D721Med (cell line): ENCODE results near the gene STAC2.

Experiments used
- DNase-seq: peaks from one replicate; pipeline ENCODE4 v3.0.0; 2011; ENCODE audit warnings: low spot score; ENCODE audit not compliant: insufficient read length
- FAIRE-seq: peaks from 2 replicates; lab custom pipeline; 2011; peaks lifted over from hg19 to GRCh38; lab: Jason Lieb, UNC
- TF ChIP-seq, protein P1 (sequence below): IDR thresholded peaks from 2 replicates; pipeline ENCODE4 v1.5.1; 2012; ENCODE audit warnings: mild to moderate bottlenecking, control low read depth; ENCODE audit not compliant: insufficient read depth; ENCODE audit errors: missing control alignments

Gene STAC2

DNA sequence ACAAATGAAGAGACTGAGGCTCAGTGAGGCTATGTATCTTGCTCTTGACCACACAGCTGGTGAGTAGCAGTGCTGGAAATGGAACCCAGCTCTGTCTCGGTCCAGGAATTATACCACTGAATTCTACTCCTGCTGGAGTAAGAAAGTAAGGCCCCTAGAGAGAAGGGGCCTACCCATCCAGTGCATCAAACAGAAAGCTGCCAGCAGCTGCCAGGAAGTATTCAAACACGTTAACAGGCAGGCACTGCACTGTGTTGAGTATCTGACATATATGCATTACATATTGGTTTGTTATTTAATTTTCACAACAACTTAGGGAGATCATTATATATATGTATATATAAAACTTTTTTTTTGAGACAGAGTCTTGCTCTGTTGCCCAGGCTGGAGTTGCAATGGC lies 63.8 kb downstream of the STAC2 start:
- TF ChIP-seq, protein P1, sequence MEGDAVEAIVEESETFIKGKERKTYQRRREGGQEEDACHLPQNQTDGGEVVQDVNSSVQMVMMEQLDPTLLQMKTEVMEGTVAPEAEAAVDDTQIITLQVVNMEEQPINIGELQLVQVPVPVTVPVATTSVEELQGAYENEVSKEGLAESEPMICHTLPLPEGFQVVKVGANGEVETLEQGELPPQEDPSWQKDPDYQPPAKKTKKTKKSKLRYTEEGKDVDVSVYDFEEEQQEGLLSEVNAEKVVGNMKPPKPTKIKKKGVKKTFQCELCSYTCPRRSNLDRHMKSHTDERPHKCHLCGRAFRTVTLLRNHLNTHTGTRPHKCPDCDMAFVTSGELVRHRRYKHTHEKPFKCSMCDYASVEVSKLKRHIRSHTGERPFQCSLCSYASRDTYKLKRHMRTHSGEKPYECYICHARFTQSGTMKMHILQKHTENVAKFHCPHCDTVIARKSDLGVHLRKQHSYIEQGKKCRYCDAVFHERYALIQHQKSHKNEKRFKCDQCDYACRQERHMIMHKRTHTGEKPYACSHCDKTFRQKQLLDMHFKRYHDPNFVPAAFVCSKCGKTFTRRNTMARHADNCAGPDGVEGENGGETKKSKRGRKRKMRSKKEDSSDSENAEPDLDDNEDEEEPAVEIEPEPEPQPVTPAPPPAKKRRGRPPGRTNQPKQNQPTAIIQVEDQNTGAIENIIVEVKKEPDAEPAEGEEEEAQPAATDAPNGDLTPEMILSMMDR: no peak
- DNase-seq (no peak), FAIRE-seq (no peak)
